GM21825 (cell line): ENCODE data around the gene SAP30.

ENCODE experiments used
- ATAC-seq: cut with Tn5 transposase; IDR thresholded peaks from one replicate; pipeline ENCODE4 v1.9.1; 2021; ENCODE audit warnings: mild to moderate bottlenecking, moderate library complexity; ENCODE audit not compliant: unreplicated experiment

The SAP30 gene

DNA sequence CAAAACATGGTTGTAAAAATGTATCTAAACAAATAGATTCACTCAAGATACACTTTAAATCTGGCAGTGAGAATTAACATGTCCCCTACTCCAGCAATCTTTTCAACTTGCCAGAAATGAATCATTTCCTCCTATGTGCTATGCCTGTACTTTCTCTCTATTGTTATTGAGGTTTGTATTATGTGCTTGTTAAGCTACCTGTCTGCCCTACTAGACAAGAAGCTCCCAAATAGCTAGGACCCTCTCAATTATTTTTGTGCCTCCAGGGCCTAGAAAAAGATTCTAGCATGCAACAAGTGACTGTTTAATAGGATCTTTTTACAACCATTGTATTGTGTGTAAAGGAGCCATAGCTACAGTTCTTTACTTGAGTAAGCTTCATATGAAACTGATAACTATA is 3.5 kb upstream of the SAP30 start:
- ATAC-seq, result peak; percentile 22

DNA sequence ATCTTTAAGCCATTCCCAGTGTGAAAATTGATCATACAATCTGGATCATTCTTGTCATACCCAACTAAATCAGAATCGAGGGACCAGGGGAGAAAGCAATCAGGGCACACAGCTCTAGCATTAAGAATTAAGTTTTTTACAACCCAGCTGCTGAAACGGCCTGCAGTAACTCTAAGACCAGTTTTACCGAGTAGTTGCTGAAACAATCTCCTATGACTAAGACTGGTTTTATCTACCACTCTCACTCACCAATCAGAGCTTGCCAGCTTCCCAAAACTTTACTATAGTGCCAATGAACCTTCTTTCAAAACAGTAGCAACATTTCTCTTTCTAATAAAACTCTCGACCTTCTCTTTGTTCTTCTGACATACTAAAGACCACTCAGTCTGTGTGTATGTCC is 2.8 kb upstream of the SAP30 start:
- no peak for ATAC-seq

DNA sequence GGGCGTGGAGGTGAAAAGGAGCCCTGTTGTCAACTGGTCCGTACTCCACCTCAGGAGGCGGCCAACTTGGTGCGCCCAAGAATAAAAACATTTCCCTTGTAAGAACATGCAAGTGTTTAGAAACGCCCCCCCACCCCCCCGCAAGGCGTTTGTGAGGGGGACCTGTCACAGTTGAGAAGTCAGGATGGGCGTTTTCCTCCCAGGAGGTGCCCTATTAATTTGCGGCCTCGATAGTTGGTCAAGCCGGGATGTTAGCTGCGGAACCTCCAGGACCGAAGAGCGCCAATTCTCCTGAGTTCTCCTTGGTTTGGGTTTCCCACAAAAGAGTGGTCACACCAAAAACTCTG is 651 bp upstream of the SAP30 start:
- no peak for ATAC-seq

DNA sequence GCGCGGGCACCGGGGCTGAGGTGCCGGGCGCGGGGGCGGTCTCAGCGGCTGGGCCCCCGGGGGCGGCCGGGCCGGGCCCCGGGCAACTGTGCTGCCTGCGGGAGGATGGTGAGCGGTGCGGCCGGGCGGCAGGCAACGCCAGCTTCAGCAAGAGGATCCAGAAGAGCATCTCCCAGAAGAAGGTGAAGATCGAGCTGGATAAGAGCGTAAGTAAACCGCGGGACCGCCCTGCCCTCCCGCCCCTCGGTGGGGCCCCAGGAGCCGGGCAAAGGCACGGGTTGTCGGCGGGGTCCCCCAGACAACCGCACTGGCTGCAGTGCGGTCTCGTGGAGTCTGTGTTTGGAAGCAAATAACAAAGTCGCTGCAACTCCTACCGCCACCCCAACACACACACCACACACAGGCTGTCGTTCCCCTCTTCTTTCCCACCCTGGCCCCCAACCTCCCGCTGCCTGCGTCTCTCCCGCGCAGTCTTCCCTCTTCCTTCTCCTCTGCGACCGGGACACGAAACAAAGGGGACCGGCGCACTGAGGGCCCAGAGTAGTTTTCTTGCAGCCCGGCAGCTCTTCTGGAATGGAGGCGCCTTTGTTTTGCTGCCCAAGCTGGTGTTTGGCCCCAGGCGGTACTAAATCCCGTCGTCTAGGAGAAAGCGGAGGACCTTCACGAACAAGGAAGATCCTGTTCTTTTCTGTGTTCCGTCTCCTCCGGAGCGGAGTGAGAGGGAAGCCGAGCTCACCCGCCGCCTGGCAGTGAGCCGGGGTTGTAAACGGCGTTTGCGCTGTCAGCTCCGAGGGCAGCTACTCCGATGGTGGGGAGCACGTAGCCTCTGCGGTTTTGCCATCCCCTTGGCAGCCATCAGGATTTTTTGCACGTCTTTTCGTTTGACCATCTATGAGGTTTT is 788 bp downstream of the SAP30 start:
- ATAC-seq, result peak; percentile 18

DNA sequence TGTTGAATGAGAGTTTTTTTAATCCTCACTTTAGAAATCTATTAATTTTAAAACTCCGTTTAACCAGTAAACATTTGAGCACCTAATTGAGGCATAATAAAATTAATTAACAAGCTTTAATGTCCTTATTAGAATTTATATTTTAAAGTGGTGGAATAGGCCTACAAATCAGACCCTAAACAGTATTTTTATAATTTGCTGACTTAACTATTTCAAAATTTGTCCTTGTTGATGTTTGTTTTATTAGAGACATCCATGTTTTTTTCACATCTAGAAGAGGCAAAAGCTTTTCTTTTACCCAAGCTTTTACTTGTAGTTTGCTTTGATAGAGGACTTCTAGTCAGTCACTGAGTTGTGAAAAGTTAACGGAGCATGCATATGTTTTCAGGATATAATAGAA is 3.8 kb downstream of the SAP30 start:
- ATAC-seq, result no peak

DNA sequence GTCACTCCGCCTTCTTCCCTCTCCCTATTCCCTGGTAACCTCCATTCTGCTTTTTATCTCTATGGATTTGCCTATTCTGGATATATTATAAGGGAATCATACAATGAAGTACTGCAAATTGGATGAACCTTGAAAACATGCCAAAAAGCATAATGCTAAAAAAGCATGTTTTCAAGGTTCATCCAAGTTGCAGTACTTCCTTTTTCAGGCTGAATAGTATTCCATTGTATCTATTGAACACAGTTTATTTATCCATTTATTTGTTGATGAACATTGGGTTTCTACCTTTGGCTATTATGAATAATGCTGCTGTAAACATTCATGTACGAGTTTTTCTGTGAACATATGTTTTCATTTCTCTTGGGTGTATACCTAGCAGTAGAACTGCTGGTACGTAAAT is 9.2 kb downstream of the SAP30 start:
- no peak for ATAC-seq

DNA sequence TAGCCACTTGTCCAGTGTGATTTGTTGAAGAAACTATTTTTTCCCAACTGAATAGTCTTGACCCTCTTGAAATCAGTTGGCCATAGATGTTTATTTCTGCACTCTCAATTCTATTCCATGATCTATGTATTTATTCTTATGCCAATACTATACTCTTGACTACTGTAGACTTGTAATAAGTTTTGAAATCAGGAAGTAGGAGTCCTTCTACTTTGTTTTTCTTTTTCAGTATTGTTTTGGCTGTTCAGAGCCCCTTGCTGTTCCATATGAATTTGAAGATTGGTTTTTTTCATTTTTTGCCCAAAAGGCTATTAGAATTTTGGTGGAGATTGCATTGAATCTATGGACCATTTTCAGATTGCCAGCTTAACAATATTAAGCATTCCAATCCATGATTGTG is 10.2 kb downstream of the SAP30 start:
- no peak for ATAC-seq

DNA sequence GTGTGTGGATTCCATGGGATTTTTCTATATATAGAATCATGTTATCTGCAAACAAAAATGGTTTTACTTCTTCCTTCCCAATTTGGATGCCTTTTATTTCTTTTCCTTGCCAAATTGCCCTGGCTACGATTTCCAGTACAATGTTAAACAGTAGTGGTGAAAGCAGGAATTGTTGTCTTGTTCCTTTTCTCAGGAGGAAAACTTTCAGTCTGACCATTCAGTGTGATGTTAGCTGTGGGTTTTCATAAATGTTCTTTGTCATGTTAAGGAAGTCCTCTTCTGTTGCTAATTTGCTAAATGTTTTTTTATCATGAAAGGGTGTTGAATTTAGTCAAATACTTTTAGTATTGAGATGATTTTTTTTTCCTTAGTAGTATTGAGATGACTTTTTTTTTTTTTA is 10.9 kb downstream of the SAP30 start:
- no peak for ATAC-seq

DNA sequence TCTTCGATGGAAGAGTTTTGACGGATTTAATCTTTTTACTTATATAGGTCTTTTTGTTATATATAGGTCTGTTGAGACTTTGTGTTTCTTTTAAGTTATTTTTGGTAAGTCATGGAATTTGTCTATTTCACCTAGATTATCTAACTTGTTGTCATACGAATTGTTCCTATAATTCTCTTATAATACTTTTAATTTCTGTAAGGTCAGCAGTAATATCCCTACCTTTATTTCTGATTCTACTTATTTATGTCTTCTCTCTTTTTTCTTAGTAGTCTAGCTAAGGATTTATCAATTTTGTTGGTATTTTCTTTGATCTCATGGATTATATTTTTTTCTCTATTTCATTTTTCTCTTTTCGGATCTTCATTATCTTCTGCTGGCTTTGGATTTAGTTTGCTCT is 11.6 kb downstream of the SAP30 start:
- no peak for ATAC-seq

DNA sequence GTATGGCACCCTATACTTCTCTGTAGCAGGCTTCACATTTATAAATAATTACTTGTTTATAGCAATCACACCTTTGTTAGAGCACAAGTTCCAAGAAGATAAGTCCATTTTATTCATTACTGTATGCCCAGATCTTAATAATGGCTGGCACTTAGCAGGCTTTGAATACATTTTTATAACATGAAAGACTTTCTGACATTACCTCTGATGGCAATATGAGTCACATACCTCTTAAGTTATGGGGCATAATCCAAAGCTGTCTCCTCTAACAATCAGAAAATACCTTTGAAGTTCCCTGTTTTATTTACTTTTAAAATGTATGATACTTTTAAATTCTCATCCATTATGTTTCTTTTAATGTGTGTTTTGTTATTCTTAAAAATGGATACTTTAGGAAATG is 16.0 kb downstream of the SAP30 start:
- no peak for ATAC-seq

DNA sequence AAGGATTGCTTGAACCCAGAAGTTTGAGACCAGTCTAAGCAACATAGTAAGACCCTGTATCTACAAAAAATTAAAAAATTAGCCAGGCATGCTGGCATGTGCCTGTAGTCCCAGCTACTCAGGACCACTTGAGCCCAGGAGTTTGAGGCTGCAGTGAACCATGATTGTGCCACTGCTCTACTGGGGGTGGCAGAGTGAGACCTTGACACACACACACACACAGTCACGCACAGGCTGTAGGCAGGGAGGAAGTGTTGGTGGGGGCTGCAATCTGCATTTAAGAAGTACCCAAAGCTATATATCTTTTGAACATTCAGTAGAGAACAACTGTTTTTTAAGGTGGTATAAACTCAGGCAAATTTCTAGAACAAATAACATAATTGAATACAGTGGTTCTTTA is 20.9 kb downstream of the SAP30 start:
- no peak for ATAC-seq

DNA sequence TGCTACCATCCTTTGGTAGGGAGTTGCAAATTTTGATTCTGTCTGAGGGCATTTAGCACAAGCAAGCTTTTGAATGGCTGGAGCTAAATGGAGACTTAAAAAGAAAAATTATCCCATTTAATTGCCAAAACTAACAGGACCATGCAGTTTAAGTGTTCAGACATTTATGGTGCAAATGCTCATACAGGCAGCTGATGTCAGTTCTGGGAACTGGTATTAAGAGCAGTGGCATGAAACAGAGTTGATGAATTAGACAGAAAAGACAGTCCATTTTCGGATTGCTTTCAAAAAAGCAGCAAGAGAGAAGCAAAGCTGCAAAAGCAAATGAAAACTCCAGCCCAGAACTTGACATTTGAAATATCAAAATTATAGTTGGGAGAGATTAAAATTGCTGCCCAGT is 26.9 kb downstream of the SAP30 start:
- no peak for ATAC-seq

DNA sequence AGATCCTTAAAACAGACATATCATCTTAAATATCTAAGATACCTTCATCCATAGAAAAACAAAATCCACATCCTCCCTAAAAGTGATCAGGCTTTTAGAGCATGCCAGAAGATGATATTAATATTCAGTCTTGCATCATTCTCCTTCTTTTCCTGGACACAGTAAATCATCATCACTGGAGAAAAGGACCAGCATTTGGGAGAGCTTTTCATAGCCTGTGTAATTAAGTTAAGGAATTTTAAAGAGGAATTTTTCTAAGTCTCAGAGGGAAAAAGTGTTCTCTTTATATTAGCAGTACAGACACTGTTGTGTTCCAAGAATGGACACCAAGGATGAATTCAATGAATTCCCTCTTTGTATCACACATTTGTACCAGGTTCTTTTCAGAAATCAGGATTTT is 27.5 kb downstream of the SAP30 start:
- no peak for ATAC-seq

DNA sequence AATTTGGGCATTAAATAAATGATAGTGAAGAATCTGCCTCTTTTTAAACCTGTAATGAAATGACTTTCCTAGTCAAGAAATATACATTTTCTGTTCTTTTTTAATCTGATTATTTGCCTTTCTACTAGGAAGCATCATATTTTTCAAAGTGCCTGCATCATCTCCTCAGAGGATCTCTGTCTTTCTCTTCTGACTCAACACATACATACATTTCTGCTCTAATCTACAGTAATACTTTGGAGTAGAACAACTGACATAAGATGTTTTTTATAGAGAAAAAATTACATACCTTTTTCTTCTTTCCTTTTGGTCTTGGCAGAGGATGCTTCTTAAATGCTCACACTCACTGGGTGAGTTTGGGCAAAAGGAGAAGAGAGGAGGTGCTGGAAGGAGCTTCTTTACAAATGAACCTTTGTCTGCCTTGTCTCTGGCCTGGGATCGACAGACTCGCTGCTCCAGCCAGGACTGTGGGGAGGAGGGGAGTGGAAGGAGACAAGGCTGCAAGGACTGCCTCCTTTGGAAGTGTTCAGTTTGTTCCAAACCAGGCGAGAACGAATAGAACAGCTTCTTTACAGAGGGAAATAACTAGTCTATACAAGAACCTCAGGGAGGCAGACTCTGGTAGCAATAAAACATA is 28.1 kb downstream of the SAP30 start, which contains the start of gene SCRG1:
Gene SCRG1 (minus strand): TSS at position 338 of the 637 bp plus-strand sequence. CDS start 7,702 bp downstream, outside the sequence.
- ATAC-seq, result no peak

DNA sequence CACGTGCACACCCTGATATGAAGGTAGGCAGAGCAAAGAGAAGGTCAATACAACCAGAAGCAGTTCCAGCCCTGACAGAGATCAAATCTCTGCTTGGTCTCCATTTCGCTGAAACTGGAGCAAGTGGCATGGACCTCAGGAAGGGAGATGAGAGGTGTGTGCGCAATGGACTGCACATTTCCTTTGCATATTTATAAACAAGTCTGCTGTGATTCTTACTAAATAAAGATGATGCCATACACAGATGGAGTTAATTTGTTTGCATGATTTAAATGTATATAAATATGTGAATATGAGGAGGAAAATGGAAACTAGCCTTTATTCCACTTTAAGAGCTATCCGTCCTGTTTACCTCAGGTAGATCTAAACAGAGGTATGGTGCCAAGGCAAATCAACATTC is 30.3 kb downstream of the SAP30 start:
- ATAC-seq, result no peak

DNA sequence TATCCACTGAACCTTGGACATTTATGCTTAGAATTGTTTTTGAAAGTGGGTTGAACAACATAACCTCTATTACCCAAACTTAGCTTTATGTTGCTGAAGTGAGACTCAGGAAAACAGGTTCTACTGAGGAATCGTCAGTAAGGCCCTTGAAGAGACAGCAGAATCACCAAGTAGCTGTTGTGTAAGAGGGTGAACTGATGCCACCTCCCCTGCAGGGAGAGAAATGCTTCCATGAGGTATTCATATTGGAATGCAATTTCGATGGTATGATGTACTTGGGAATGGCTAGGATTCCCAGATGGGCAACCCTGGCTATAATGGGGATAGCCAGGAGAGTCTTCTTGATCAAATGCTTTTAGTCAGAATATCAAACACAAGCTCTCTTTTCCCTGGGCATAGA is 32.3 kb downstream of the SAP30 start:
- ATAC-seq, result no peak

DNA sequence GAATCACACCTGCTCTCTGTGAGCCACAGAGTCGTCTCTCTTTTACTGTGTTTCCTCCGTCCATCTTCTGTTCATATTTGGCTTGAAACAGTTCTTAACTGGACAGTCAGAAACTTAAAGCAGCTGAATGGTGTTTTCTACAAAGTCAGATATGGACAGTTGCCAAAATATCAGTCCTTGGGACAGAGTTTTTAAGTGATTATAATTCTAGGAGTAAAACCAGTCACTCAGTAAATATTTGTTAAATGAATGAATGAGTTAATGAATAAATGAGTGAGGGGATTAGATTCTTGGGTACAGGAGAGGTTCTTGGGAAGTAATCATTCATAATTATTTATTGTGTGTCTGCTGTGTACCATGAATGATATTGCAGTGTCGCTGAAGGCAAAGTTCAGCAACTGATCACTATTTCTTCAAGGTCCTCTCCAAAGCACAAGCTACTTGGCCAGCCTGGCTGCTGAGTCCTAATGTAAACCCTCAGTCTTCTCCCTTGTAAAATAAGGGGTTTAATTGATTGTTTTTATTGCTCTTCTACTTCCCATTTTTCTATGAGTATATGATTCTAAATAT is 33.6 kb downstream of the SAP30 start:
- ATAC-seq, result no peak

DNA sequence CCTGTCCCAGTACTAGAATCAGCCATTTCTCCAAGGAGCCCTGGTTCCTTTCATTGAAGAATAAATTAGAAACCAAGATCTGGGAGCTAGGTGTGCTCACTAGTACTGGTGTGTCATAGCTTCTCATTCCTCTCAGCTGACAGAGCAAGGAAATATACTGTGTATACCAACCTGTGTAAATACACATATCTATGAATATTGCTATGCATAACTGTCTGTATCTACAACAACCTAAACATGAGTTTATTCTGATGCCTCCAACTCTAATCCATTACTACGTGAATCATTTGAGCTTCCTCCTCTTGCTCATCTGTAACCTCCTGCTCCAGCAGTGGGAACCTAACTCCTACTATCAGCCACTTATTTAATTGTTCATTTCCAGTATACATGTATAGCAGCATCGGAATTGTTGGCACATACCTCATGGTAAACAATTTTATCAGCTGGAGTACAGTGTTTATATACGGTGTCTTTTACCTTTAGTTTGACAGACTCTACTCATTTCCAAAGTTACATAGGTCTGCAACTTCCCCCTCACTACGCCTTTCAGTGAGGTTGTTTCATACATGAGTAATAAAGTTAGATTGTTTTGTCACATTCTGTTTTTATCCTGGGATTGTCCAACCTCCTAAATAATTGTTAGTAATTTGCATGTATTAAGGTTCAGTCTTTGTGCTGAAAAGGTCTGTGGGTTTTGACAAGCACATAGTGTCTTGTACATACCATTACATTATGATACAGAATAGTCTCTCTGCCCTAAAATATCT is 35.3 kb downstream of the SAP30 start:
- ATAC-seq, result peak; percentile 50

DNA sequence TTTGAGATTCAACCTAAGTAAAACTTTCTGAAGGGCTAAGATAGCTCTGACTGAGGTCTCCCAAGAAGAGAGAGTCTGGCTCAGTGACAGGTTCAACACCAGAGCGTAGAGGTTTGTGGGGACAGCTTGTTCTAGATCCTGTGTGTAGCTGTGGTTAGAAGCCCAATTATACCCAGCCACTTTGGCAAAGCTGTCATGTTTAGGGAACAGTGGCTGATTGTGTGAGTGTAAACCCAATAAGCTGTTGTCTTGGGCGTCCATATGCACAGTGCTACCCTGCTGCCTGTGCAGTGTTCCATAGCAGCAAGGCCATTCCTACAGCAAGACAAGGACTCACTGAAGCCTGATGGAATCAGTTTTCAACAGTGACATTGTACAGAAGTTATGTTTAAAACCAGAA is 39.3 kb downstream of the SAP30 start:
- no peak for ATAC-seq

DNA sequence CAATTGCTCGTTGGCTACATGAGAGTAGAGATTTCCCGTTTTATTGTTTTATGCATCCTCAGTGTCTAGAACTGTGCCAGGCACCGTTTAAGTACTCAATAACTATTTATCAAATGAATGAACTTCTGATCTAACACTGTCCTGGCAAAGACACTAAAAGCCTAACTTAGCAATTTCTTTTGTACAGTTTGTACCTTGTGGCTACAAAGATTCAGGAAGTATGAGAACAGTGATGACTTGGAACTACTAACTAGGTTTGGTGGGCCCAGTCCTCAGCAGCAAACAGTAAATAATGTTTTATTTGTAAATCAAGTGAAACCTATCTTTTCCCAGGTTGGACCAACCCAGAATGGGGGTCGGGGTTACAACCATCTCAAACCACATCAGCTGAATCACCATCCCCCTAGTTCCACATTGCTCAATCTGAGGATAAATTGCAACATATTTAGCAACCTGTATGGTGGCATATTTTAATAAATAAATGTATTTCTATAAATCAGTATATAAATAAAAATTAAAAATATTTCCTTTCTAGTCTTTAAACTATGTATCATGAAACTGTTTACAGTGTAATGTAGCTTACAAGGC is 40.4 kb downstream of the SAP30 start:
- ATAC-seq, result no peak

DNA sequence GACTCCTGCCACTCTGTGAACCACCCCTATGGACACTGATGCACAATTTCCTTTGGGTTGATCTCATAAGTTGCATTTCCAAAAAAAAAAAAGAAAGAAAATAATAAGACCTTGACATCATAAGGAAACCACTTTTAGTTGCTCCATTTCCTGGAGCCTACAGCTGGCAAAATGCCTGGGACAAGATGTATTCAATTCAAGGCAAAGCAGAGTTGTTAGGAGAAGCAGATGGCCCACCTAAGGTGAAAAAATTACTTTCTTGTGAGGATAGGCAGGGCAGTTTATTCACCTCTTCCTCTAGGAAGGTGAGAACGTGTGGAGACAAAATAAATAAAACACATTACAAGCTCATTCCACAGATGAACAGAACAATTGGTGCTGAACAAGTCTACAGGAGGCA is 42.3 kb downstream of the SAP30 start:
- ATAC-seq, result no peak
